HT1080 (cell line): ENCODE data around the gene CCDC9B. TPM values are rescaled to one million over a fixed set of nuclear protein-coding genes. Genes with fewer than 3 reads are reported as not detected.

ENCODE experiments used
- DNase-seq: peaks from one replicate; pipeline ENCODE4 v3.0.0-alpha.2; 2015; ENCODE audit warnings: low read depth
- polyA plus RNA-seq, 2 experiments: library from polyadenylated mRNA; depleted of rRNA; stranded (reverse); fragments of >200 nt; gene quantifications; 2 replicates each; pipeline ENCODE4 v1.2.3, GENCODE V29; 2015
- total RNA-seq: library from RNA; depleted of rRNA; stranded (reverse); fragments of >200 nt; shearing (Covaris generic); gene quantifications from 2 replicates; pipeline ENCODE4 v1.2.3, GENCODE V29; 2014; rRNA removed

CCDC9B gene
- 26.0 and 33.4 TPM in 2 replicates for total RNA-seq
- 14.2 and 22.2 TPM in 2 replicates for polyA plus RNA-seq (2015; cell fraction: cytosol; rRNA removed)
- 109 and 127 TPM in 2 replicates for polyA plus RNA-seq (2015; cell fraction: nucleus; rRNA removed)

DNA sequence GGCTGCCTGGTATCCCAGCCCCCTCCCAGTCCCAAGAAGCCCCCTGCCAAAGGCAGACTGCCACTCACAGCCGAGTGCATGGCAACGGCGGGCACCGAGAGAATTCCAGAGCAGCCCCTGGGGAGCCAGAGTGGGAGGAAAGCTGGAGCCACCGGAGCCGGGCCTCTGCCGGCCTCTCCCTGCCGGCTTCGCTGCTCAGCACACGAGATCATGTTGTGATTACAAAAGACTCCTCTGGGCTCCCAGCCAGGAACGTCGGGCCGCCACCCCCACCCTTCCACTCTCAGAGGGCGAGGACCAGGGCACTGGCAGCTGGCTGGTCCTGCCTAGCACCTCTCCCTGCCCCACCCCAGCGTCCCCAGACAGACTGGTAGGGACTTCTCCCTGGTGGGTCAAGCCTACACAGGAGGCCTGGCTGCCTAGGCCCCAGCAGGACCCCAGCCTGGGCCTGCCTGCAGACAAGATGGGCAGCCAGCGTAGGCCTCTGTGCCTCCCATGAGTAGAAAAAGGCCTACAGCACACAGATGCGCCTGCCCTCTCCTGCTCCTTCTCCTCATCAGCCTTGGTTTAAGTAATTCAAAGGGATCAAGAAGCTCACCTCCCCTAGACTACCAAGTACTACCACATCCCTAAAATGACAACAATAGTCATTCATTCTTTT, at the start of gene CCDC9B:
Gene CCDC9B (minus strand): TSS at position 200 of the 661 bp plus-strand sequence. CDS start 120 bp downstream, at position 80.
- DNase-seq: peak; percentile 87

DNA sequence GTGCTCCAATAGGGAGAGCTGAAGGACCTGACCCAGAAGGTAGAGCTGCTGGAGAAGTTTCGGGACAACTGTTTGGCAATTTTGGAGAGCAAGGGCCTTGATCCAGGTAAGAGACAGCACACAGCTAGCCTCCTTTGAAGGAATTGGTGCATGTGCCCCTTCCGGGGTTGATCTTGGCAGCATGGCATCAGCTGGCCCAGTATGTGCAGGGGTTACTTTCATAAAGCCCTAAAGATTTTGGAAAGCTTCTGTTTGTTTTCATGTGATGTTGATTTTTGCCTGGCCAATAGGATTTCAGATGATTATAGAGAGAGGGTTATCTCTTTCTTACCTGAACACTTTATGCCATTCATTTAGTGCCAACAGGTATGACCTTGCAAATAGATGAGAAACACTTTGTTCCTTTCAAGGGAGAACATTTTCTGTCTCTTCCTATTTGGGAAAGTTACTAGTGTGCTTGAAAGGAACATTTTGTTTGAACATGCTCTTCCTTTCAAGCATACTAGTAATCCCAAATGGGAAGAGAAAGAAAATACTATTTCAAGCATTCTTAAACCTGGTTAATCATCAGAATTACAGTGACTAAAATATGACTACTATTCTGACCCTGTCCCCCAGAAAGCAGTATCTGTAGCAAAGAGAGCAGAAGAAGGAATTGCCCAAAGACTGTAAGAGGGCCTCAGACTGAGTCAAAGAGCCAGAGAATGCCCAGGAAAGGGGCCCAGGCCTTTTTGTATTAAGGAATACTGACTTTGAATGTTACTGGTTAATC, 49.3 kb upstream of the CCDC9B start:
- no peak for DNase-seq

DNA sequence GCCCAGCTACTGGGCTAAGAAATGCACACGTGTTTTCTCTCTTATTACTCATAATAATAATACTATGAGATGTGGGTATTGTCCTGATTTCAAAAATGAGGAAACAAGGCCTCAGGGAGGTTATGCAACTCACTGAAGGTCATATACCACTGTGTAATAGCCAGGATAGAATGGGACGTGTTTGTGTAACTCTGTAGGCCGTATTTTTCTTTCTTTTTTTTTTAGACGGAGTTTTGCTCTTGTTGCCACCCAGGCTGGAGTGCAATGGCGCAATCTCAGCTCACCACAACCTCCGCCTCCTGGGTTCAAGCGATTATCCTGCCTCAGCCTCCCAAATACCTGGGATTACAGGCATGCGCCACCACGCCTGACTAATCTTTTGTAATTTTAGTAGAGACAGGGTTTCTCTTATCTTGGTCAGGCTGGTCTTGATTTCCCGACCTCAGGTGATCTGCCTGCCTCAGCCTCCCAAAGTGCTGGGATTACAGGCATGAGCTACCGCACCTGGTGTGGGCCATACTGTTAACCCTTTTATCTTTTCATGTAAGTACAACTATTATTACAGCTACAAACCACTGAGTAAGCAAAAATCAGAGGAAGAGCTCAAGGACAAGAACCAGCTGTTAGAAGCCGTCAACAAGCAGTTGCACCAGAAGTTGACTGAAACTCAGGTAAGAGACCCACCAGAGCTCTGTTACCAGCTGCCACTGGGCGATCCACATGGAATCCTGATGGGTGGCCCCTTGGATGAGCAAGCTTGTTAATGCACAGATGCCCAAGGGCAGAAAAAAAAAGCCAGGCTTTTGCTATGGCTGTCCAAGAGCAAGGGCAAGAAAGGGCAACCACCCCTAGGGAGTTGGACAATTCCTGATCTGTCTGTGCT, 48.4 kb upstream of the CCDC9B start:
- no peak for DNase-seq

DNA sequence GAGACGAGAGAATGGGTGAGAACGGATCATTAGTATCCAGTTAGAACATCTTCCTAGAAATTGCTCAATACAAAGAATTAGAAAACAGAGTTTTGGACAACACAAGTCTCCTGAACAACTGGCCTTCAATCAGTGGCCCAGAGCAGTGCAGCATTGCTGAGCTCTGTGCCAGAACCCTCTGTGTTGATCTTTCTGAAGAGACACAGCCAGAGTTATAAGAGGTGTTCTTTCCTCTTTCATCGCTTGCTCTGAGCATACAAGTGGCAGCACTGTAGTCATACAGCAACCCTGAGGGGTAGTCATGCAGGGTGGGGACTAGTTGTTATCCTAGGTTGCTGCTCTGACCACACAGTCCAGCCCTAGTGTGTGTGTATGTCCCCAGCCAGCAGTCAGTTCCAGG, 45.7 kb upstream of the CCDC9B start:
- no peak for DNase-seq

DNA sequence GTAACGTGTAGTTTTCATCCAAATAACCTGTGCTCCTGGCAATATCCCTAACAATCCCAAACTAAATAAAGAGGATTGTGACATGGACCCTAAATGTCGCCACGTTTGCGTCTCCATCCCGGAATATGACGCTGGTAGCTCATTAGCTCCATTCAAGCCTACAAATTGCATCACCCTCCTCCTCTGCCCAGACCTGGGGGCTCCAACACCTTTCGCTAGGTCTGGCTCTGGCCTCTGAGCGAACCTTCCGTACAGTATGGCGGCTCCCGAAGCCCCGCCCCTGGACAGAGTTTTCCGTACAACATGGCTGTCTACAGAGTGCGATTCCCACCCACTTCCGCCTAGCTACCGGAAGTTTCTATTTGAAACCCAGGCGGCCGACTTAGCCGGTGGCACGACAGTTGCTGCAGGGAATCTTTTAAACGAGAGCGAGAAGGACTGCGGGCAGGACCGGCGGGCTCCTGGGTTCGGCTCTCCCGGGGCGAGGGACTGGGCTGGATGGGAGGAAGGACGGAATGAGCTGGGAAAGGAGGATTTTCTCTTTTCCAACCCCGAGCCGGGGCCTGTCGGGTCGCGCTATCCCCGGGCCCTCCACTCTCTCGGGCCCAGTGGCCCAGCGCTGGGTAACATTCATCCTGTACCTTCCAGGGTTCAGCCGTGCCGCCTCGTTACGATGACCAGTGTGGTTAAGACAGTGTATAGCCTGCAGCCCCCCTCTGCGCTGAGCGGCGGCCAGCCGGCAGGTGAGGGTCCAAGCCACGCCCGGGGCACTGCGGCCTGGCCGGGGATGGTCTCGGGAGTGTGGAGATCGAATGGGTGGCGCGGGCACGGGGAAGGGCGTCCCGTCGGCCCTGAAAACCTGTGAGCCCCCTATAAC, 42.1 kb upstream of the CCDC9B start, which contains the start of gene KNSTRN:
Gene KNSTRN (plus strand): TSS at position 142 of the 877 bp plus-strand sequence. CDS start 115 bp downstream, at position 257.
- peak; percentile 85 for DNase-seq

DNA sequence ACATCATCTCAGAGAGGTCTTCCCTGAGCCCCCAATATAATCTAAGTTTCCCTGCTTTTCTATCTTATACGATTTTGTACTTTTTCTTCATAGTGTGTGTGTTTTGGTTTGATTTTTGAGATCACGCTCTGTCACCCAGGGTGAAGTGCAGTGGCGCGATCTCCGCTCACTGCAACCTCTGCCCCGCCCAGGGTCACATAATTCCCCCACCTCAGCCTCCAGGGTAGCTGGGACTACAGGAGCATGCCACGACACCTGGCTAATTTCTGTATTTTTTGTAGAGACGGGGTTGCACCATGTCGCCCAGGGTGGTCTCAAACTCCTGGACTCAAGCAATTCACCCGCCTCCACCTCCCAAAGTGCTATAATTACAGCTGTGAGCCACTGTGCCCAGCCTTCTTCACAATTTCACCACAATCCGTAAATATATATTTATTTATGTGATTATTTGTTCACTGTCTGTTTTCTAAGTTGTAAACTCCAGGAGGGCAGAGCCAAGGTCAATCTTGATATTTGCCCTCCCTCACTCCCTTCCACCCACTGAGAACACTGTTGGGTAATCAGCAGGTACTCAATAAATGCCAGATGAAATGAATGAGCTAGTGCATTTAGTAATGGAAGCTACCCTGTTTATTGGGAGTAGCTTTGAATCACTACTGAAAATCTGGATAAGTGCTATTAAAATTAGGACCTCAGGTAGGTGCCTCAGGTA, 41.2 kb upstream of the CCDC9B start:
- no peak for DNase-seq

DNA sequence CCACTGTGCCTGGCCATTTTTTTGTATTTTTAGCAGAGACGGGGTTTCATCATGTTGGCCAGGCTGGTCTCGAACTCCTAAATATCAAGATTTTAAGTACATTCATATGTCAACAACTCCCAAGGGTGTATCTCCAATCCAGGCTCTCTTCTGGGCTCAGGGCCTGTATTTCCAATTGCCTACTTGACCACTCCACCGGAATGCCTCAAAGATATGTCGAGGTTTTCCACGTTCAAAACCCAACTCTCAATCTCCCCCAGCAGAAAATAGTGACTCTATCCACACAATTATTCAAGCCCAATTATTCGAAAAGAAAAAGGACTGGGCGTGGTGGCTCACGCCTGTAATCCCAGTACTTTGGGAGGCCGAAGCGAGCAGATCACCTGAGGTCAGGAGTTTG, 39.9 kb upstream of the CCDC9B start:
- DNase-seq: no peak

DNA sequence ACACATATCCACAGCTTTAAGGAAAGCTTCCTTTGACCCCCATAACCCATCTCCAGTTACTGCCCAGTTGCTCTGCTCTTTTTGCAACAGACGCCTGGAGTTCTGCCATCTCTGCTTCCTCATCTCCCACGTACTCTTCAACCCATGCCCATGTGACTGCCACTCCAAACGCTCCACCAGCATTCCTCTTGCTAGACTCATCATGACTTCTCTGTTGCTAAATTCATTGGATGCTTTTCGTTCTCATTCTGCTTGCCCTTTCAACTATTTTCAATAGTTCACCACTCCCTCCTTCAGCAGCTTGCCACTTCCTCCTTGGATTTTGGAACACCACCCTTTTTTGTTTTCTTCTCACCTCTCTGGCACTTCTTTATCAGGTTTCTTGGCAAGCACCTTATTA, 39.1 kb upstream of the CCDC9B start:
- peak; percentile 96 for DNase-seq

DNA sequence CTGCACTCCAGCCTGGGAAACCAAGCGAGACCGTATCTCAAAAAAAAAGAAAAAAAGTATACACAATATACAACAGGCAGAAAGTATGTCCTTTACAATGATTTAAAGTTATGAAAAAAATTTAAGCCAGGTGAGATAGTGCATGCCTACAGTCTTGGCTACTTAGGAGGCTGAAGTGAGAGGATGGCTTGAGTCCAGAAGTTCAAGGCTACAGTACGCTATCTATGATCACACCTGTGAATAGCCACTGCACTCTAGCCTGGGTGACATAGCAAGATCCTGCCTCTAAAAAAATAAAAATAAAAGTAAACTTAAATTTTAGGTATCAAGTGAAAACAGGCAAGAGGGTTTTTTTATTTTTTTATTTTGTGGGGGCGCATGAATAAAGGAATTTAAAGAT, 38.6 kb upstream of the CCDC9B start:
- DNase-seq: no peak

DNA sequence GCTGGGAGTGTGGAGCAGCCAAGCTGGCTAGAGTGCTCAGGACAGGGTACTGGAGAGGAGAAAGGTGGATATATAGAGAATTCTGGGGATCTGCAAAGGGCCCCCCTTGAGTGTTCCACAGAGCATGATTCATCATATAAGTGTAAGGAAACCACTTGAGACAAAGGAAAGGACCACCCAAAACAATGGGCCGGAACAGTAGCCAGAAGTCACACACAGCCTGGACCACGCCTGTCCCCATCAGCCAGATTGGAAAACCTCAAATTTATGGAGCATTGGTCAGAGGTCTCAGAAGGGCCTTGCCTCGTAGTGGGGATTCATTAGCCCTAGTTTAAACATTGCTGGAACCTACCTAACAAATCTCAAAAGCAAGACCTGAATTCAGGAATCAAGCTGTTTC, 36.9 kb upstream of the CCDC9B start:
- DNase-seq: no peak

DNA sequence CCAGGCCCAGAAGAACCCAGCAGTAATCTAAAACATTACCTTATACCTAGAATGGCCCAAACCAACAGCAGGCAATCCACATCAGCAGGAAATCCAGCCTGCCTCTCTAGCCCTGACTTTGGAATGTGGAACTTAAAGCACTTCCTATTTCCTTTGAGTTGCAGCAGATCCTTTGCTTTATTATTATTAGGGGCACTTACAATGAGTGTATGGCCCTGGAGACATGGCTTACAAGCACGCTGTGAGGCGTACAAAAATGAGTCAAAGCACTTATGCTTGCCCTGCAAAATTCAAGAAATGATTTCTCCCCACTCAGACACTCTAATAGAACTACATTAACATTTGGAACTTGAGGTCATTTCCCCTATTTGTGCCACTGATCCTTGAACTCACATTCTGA, 32.2 kb upstream of the CCDC9B start:
- no peak for DNase-seq

DNA sequence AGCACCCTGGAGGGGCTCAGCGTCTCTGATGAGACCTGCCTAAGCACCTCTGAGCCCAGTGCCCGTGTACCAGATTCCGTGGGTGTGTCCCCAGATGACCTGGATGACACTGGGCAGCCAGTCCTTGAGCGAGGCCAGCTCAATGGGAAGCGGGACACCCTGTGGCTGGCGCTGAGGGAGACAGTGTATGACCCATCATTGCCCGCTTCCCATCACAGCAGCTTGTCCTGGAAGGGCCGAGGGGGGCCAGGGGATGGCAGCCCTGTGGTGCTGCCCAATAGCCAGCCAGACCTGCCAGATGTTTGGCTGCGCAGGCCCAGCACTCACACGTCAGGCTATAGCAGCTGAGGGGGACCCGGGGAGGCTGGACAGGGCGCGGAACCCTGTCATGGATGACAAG, 29.2 kb upstream of the CCDC9B start:
- DNase-seq: no peak

DNA sequence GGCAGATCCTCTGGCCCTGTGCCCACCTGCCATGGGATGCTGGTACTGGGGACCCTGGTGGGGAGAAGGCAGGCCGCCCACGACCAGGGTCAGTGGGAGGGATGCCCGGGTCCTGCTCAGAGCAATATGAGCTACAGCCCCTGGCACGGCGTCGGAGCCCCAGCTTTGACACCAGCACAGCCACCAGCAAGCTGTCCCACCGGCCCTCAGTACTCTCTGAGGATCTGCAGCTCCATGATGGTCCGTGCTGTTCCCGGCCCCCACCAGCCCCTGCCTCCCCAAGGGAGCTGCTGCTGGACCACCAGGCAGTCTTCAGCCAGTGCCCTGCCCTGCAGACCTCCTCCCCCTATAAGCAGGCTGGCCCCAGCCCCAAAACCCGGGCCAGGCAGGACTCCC, 28.7 kb upstream of the CCDC9B start:
- no peak for DNase-seq

DNA sequence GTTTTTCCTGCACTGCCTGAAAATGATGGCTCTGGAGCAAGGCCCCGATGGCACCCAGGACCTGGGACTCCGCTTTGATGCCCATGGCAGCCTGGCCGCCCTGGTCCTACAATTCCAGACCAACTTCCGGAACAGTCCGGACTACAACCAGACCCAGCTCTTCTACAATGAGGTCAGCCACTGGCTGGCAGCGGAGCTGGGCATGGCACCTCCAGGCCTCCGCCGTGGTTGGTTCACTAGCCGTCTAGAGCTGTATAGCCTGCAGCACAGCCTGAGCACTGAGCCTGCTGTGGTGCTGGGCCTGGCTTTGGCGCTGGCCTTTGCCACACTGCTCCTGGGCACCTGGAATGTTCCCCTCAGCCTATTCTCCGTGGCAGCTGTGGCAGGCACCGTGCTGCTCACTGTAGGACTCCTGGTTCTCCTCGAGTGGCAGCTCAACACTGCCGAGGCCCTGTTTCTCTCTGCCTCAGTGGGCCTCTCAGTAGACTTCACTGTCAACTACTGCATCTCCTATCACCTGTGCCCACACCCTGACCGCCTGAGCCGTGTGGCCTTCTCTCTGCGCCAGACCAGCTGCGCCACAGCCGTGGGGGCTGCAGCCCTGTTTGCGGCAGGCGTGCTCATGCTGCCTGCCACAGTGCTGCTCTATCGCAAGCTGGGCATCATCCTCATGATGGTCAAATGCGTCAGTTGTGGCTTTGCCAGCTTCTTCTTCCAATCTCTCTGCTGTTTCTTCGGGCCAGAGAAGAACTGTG, 28.2 kb upstream of the CCDC9B start:
- DNase-seq: no peak

DNA sequence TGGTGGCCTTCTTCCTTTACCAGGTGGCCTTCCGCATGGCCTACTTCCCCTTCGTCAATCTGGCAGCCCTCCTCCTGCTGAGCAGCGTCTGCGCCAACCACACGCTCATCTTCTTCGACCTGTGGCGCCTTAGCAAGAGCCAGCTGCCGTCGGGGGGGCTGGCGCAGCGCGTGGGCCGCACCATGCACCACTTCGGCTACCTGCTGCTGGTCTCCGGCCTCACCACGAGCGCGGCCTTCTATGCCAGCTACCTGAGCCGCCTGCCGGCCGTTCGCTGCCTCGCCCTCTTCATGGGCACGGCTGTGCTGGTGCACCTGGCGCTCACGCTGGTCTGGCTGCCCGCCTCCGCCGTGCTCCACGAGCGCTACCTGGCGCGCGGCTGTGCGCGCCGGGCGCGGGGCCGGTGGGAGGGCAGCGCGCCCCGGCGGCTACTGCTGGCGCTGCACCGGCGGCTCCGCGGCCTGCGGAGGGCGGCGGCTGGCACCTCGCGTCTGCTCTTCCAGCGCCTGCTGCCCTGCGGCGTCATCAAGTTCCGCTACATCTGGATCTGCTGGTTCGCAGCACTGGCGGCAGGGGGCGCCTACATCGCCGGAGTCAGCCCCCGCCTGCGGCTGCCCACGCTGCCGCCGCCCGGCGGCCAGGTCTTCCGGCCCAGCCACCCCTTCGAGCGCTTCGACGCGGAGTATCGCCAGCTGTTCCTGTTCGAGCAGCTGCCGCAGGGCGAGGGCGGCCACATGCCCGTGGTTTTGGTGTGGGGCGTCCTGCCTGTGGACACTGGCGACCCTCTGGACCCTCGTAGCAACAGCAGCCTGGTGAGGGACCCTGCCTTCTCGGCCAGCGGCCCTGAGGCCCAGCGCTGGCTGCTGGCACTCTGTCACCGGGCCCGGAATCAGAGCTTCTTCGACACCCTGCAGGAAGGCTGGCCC, 27.2 kb upstream of the CCDC9B start:
- peak; percentile 59 for DNase-seq

DNA sequence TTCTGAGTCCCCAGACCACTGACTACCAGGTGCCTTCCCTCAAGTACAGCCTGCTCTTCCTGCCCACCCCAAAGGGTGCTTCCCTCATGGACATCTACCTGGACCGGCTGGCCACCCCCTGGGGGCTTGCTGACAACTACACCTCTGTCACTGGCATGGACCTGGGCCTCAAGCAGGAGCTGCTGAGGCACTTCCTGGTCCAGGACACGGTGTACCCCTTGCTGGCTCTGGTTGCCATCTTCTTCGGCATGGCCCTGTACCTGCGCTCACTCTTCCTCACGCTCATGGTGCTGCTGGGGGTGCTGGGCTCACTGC, 26.6 kb upstream of the CCDC9B start:
- DNase-seq: no peak

DNA sequence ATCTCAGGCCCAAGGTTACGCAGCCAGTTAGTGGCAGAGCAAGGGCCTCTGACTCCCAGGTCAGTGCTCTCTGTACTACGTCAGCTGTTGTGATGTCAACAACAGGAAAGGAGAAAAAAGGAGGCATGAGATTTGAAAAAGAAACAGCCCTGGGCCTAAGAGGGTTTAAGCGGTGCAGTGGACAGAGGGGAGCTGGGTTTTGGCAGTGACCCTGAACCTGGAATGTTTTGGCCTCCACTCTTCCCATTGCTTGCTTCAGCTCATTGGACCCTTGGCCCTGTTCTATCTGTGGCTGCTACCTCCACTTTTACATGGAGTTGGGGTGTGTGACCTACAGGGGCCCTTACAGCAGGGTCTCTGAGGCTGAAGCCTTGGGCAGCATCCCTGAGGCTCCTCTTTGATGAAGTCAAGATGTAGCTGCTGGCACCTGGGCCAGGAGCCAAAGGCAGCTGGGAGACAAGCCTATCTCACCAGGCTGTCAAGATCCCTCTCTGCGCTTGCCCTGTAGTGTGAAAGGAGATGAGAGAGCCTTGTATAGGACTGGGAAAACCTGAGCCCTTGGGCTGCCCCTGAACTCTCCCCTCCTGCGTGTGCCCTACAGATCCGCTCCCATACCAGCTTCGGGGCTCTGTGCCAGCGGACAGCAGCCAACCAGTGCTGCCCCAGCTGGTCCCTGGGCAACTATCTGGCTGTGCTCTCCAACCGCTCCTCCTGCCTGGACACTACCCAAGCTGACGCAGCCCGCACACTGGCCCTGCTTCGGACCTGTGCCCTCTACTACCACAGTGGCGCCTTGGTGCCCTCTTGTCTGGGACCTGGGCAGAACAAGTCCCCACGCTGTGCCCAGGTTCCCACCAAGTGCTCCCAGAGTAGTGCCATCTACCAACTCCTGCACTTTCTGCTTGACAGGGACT, 26.0 kb upstream of the CCDC9B start:
- no peak for DNase-seq
